ENCODE measurements around the gene KIR2DL3.
"Not testable (repeated sequence)": the region's sequence is repeated elsewhere in the genome, so short reads cannot be mapped to it uniquely, and the experiment has no call there.

KIR2DL3 gene

DNA sequence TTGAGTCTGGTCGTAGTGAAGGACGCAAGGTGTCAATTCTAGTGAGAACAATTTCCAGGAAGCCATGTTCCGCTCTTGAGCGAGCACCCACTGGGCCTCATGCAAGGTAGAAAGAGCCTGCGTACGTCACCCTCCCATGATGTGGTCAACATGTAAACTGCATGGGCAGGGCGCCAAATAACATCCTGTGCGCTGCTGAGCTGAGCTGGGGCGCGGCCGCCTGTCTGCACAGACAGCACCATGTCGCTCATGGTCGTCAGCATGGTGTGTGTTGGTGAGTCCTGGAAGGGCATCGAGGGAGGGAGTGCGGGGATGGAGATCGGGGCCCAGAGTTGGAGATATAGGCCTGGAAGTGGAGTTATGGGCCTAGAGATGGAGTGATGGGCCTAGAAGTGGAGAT, at the start of gene KIR2DL3:
KIR2DL3 (plus strand) TSS at position 208 of the 400 bp plus-strand sequence; CDS start at position 241, 33 bp downstream.
- not testable (repeated sequence) for DNase-seq

- DNase-seq, result no peak
Measured at GRCh38 chr19:54691582-54692297, 46.6 kb upstream of the KIR2DL3 start.

DNA sequence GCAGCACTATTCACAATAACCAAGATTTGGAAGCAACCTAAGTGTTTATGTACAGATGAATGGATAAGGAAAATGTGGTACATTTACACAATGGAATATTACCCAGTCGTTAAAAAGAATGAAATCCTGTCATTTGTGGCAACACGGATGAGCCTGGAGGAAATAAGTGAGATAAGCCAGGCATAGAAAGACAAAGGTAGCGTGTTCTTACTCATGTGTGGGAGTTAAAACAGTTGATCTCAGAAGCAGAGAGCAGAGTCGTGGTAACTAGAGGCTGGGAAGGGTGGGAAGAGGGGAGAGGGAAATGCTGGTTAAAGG, 46.1 kb upstream of the KIR2DL3 start:
- DNase-seq, result no peak

GRCh38 chr19:54694648-54695047, 43.7 kb upstream of the KIR2DL3 start:
- DNase-seq, result no peak

DNA sequence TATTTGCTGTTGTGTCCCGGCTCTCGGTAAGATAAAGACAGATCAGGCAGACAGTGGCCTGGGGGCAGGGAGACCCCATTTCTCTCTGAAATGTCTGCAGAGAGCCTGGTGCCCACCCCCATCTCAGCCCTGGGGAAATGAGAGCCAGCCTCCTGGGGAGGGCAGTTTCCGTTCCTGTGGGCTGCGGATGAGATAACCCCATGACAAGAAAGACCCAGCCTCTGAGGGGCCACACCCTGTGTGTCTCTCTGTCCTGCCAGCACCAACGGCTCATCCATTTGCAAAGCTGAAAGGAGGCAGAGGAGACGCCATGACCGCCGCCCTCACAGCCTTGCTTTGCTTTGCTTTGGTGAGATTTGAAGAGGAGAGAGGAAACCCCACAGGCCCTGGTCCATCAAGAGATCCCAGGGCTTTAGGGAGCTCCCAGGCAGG, 42.2 kb upstream of the KIR2DL3 start:
- DNase-seq, result no peak

DNA sequence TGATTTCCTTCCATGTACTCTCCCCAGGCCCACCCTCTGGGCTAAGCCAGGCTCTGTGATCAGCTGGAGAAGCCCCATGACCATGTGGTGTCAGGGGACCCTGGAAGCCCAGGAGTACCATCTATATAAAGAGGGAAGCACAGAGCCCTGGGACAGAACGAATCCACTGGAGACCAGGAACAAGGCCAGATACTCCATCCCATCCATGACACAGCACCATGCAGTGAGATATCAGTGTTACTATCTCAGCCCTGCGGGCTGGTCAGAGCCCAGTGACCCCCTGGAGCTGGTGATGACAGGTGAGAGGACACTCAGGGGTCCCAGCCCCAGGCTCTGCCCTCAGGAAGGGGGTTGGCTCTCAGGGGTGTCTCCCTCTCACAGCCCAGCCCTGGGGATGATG, 41.5 kb upstream of the KIR2DL3 start:
- no peak for DNase-seq

GRCh38 chr19:54697716-54698115, 40.6 kb upstream of the KIR2DL3 start:
- DNase-seq, result not testable (repeated sequence)

GRCh38 chr19:54704928-54705327, 33.4 kb upstream of the KIR2DL3 start:
- no peak for DNase-seq

DNA sequence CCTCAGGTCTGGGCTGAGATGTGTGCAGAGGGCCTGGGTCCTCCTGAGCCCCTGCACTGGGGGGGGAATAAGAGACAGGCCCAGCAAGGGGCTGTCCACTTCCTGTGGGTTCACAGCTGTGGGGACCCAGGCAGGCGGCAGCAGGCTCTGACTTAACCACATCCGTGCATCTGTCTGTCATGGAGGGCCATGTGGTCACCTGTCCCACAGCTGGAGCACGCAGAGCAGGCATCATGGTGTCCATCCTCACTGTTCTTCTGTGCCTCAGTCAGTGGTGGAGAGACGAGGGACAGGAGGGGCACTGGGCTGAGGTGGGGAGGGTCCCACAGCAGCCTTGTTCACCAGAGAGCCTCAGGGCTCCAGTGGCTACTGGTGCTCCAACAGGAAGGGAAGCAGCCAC, 30.4 kb upstream of the KIR2DL3 start:
- no peak for DNase-seq

- DNase-seq, result no peak
Measured at GRCh38 chr19:54708781-54709180, 29.5 kb upstream of the KIR2DL3 start.

- DNase-seq, result no peak
Measured at GRCh38 chr19:54709212-54709948, 28.9 kb upstream of the KIR2DL3 start.

- DNase-seq, result not testable (repeated sequence)
Measured at GRCh38 chr19:54709956-54710355, 28.4 kb upstream of the KIR2DL3 start.

DNA sequence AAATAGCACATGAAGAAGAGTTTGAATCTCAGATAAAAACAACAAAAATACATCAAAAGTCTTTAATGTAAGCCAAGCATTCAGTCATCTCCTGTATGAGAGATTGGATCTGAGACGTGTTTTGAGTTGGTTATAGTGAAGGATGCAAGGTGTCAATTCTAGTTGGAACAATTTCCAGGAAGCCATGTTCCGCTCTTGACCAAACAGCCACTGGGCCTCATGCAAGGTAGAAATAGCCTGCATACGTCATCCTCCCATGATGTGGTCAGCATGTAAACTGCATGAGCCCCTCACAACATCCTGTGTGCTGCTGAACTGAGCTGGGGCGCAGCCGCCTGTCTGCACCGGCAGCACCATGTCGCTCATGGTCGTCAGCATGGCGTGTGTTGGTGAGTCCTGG, 14.2 kb upstream of the KIR2DL3 start, which contains the start of gene KIR3DL3:
KIR3DL3 (plus strand) TSS at position 301 of the 400 bp plus-strand sequence; CDS start at position 356, 55 bp downstream.
- no peak for DNase-seq

DNA sequence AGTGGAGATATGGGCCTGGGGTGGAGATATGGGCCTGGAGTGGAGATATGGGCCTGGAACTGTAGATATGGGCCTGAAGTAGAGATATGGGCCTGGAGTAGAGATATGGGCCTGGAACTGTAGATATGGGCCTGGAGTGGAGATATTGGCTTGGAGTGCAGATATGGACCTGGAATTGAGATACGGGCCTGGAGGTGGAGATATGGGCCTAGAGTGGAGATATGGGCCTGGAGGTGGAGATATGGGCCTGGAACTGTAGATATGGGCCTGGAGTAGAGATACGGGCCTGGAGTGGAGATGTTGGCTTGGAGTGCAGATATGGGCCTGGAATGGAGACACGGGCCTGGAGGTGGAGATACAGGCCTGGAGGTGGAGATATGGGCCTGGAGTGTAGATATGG, 13.7 kb upstream of the KIR2DL3 start:
- no peak for DNase-seq

GRCh38 chr19:54725321-54725720, 13.0 kb upstream of the KIR2DL3 start:
- DNase-seq, result no peak

DNA sequence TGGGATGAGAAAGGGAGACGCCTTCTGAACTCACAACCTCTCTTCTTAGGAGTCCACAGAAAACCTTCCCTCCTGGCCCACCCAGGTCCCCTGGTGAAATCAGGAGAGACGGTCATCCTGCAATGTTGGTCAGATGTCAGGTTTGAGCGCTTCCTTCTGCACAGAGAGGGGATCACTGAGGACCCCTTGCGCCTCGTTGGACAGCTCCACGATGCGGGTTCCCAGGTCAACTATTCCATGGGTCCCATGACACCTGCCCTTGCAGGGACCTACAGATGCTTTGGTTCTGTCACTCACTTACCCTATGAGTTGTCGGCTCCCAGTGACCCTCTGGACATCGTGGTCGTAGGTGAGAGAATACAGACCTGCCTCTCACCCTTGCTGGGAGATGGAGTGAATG, 10.8 kb upstream of the KIR2DL3 start:
- no peak for DNase-seq

DNA sequence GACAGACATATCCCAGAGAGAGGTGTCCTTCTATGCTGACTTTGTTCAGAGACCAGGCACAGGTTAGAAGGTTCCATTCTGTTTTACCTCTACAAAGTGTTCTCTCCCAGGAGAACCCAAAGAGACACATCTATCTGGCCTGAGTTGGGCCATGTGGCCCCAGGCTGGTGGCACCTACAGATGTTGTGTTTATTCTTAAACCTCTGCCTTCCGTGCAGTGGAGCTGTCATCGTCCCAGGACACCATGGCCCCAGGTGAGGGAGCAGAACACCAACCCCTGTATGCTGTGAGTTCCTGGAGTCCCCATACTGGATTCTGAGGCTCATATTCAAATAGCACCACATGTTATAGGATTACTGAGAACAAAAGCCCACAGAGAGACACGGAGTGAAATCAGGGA, 10.1 kb upstream of the KIR2DL3 start:
- DNase-seq, result no peak

GRCh38 chr19:54729416-54730188, 8.7 kb upstream of the KIR2DL3 start:
- DNase-seq, result no peak

DNA sequence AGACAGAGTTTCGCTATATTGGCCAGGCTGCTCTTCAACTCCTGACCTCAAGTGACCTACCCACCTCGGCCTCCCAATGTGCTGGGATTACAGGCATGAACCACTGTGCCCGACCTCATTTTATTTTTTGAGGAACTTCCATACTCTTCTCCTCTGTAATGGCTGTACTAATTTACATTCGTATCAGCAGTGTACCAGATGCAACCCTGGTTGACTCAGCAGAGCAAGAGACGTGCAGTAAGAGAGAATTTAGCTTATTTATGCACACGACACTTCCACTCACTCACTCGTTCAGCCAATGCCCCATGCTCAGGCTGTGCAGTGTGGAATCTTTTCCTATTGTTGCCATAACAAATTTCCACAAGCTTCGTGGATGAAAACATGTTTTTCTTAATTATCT, 7.1 kb upstream of the KIR2DL3 start:
- DNase-seq, result no peak

- no peak for DNase-seq
Measured at GRCh38 chr19:54738715-54739114, 402 bp downstream of the KIR2DL3 start.

DNA sequence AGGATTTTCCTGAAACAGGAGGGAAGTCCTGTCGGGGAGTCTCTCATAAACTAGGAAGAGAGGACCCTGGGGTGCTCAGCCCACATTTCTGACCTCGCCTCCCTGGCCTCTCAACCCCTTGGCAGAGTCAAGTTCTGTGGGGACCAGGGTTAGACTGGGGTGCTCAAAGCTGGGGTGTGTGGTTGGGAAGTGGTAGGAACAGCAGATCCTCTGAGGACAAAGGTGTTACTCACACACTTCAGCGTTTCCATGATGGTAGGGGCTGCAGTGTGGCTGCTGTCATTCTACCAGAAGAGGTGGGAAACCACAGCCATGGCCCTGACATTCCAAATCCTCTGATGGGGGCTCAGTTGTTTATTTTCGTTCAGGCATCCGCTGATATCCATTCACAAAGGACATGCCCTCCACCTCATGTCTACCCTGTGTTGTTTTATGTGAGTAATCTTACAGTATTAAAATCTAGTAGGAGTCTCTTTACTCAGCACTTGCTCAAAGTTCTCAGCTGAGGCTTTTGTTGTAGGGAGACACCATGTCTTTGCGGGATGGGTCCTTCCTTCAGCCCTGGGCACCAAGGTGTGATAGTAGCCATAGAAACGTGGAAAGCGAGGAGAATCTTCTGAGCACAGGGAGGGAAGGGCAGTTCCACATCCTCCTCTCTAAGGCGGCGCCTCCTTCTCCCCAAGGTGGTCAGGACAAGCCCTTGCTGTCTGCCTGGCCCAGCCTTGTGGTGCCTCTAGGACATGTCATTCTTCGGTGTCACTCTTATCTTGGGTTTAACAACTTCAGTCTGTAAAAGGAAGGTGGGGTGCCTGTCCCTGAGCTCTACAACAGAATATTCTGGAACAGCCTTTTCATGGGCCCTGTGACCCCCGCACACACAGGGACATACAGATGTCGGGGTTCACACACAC, 1.5 kb downstream of the KIR2DL3 start:
- DNase-seq, result no peak

- not testable (repeated sequence) for DNase-seq
Measured at GRCh38 chr19:54741950-54742349, 3.6 kb downstream of the KIR2DL3 start.

- not testable (repeated sequence) for DNase-seq
Measured at GRCh38 chr19:54744080-54744479, 5.8 kb downstream of the KIR2DL3 start.
